Vagina (tissue), 2 donors: ENCODE data around the gene ADM.

Experiments used
- POLR2A ChIP-seq, 2 donors: fragments of 450-650 bp; IDR thresholded peaks; one replicate each; pipeline ENCODE4 v1.6.1; 2017; ENCODE audit warnings: antibody characterized with exemption in 2 of 2, mild to moderate bottlenecking in 2 of 2, moderate library complexity in 2 of 2
- POLR2AphosphoS5 ChIP-seq, 2 donors: sonication (generic); formaldehyde crosslinking; IDR thresholded peaks; one replicate each; pipeline ENCODE4 v1.9.0; 2017; ENCODE audit warnings: antibody characterized with exemption in 2 of 2, mild to moderate bottlenecking in 2 of 2, low read depth in 1 of 2; ENCODE audit not compliant: insufficient read depth in 1 of 2
- TF ChIP-seq, protein P1 (sequence below), 3 experiments: fragments of 450-650 bp in 2 of 3; fragments of 200-600 bp in 1 of 3; sonication (generic) in 1 of 3; IDR thresholded peaks; one replicate each; pipeline ENCODE4 v1.5.1; 2017 to 2019; ENCODE audit warnings: antibody characterized with exemption in 3 of 3, mild to moderate bottlenecking in 2 of 3, moderate library complexity in 2 of 3

- TF ChIP-seq, protein P1, sequence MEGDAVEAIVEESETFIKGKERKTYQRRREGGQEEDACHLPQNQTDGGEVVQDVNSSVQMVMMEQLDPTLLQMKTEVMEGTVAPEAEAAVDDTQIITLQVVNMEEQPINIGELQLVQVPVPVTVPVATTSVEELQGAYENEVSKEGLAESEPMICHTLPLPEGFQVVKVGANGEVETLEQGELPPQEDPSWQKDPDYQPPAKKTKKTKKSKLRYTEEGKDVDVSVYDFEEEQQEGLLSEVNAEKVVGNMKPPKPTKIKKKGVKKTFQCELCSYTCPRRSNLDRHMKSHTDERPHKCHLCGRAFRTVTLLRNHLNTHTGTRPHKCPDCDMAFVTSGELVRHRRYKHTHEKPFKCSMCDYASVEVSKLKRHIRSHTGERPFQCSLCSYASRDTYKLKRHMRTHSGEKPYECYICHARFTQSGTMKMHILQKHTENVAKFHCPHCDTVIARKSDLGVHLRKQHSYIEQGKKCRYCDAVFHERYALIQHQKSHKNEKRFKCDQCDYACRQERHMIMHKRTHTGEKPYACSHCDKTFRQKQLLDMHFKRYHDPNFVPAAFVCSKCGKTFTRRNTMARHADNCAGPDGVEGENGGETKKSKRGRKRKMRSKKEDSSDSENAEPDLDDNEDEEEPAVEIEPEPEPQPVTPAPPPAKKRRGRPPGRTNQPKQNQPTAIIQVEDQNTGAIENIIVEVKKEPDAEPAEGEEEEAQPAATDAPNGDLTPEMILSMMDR (IDR thresholded peaks at IDR 0.05), result no peak
- TF ChIP-seq POLR2A (IDR thresholded peaks at IDR 0.05), result peak in 1 of 2 donors; percentile 12
- peak; percentile 76 to 84 for TF ChIP-seq POLR2AphosphoS5 (IDR thresholded peaks at IDR 0.05; ENCODE audit: insufficient read depth in 1 of 2, low read depth in 1 of 2)
These were observed 1.9 kb upstream of the ADM start for GRCh38 chr11:10302744-10303557.
